HCT116 (cell line): ENCODE measurements around the gene ALDH7A1.

Experiments used
- EGR1 ChIP-seq: IDR thresholded peaks from 2 replicates; pipeline ENCODE4 v1.6.1; 2012; ENCODE audit warnings: low read depth
- ZFX ChIP-seq: fragments of 450-650 bp; IDR thresholded peaks from 2 replicates; pipeline ENCODE4 v1.6.1; 2017
- TF ChIP-seq, protein P1 (sequence below), 3 experiments: fragments of 200-600 bp in 1 of 3; sonication (generic) in 1 of 3; IDR thresholded peaks in 2 of 3; conservative IDR thresholded peaks in 1 of 3; 2 replicates each; pipeline ENCODE4 v1.5.1; 2012 to 2017; ENCODE audit warnings: low read depth in 2 of 3, low read length in 2 of 3, antibody characterized with exemption in 1 of 3, borderline replicate concordance in 1 of 3, control low read depth in 1 of 3, mild to moderate bottlenecking in 1 of 3, mixed read lengths in 1 of 3, mixed run types in 1 of 3, moderate library complexity in 1 of 3; ENCODE audit not compliant: insufficient read depth in 1 of 3

DNA sequence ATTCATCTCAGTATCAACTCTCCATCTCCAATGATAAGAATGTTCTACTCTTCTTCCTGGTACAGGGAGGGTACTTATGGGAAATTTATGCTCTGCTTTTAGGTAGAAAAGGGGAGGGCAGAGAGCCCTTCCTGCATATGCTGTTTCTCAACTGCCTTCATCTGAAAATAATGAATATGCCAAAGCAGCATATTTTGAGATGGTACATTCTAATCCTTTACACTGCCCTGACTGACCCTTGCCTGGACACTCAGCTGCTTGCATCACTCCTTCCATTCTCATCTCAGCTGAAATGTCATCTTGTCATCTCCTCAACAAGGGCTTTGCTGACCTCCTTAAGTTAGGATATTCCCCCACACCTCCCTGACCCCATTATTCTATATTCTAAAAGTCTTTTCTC lies 68.5 kb downstream of the ALDH7A1 start:
- TF ChIP-seq, protein P1, sequence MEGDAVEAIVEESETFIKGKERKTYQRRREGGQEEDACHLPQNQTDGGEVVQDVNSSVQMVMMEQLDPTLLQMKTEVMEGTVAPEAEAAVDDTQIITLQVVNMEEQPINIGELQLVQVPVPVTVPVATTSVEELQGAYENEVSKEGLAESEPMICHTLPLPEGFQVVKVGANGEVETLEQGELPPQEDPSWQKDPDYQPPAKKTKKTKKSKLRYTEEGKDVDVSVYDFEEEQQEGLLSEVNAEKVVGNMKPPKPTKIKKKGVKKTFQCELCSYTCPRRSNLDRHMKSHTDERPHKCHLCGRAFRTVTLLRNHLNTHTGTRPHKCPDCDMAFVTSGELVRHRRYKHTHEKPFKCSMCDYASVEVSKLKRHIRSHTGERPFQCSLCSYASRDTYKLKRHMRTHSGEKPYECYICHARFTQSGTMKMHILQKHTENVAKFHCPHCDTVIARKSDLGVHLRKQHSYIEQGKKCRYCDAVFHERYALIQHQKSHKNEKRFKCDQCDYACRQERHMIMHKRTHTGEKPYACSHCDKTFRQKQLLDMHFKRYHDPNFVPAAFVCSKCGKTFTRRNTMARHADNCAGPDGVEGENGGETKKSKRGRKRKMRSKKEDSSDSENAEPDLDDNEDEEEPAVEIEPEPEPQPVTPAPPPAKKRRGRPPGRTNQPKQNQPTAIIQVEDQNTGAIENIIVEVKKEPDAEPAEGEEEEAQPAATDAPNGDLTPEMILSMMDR (IDR thresholded peaks at IDR 0.05 in 2 of 3, conservative IDR thresholded peaks at IDR 0.05 in 1 of 3; ENCODE audit: borderline replicate concordance in 1 of 3, insufficient read depth in 1 of 3, low read depth in 2 of 3, low read length in 2 of 3), result no peak
- TF ChIP-seq EGR1 (no peak), ZFX (no peak)
